Fibroblast of mammary gland (primary cell): ENCODE data around the gene NEDD4.
"Not testable (repeated sequence)": the region's sequence is repeated elsewhere in the genome, so short reads cannot be mapped to it uniquely, and the experiment has no call there.

Experiments
- DNase-seq: peaks from one replicate; pipeline ENCODE4 v3.0.0-alpha.2; 2010; ENCODE audit warnings: low read depth
- H3K4me3 ChIP-seq: 2 replicates; pipeline ENCODE4 v1.5.1; 2011; ENCODE audit warnings: low read depth, mild to moderate bottlenecking, low read length, moderate library complexity; ENCODE audit not compliant: control insufficient read depth
- TF ChIP-seq, protein P1 (sequence below): conservative IDR thresholded peaks from 2 replicates; pipeline ENCODE4 v1.5.1; 2011; ENCODE audit warnings: low read depth, low read length, inconsistent platforms; ENCODE audit not compliant: control insufficient read depth, insufficient read depth

NEDD4 gene

DNA sequence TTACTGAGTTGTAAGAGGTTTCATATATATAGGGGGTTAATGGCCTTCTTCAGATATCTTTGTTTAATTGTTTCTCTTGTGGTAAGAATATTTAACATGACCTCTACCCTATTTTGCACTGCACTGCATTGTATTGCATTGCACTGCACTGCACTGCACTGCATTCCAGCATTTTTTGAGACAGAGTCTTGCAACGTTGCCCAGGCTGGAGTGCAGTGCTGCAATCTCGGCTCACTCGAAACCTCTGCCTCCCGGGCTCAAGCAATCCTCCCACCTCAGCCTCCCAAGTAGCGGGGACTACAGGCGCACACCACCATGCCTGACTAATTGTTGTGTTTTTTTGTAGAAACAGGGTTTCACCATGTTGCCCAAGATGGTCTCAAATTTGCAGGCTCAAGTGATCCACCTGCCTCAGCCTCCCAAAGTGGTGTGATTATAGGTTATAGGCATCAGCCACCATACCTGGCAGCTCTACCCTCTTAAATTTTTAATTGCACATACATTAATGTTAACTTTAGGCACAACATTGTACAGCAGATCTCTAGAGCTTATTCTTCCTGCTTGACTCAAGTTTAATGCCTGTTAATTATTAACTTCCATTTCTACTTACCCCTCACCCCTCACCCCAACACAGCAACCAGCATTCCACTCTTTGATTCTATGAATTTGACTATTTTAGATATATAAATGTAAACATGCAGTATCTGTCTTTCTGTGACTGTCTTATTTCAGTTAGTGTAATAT, 38.4 kb downstream of the NEDD4 start:
- DNase-seq, result no peak
- TF ChIP-seq, protein P1, sequence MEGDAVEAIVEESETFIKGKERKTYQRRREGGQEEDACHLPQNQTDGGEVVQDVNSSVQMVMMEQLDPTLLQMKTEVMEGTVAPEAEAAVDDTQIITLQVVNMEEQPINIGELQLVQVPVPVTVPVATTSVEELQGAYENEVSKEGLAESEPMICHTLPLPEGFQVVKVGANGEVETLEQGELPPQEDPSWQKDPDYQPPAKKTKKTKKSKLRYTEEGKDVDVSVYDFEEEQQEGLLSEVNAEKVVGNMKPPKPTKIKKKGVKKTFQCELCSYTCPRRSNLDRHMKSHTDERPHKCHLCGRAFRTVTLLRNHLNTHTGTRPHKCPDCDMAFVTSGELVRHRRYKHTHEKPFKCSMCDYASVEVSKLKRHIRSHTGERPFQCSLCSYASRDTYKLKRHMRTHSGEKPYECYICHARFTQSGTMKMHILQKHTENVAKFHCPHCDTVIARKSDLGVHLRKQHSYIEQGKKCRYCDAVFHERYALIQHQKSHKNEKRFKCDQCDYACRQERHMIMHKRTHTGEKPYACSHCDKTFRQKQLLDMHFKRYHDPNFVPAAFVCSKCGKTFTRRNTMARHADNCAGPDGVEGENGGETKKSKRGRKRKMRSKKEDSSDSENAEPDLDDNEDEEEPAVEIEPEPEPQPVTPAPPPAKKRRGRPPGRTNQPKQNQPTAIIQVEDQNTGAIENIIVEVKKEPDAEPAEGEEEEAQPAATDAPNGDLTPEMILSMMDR, result no peak
- H3K4me3 ChIP-seq, result no peak overlapping the region

DNA sequence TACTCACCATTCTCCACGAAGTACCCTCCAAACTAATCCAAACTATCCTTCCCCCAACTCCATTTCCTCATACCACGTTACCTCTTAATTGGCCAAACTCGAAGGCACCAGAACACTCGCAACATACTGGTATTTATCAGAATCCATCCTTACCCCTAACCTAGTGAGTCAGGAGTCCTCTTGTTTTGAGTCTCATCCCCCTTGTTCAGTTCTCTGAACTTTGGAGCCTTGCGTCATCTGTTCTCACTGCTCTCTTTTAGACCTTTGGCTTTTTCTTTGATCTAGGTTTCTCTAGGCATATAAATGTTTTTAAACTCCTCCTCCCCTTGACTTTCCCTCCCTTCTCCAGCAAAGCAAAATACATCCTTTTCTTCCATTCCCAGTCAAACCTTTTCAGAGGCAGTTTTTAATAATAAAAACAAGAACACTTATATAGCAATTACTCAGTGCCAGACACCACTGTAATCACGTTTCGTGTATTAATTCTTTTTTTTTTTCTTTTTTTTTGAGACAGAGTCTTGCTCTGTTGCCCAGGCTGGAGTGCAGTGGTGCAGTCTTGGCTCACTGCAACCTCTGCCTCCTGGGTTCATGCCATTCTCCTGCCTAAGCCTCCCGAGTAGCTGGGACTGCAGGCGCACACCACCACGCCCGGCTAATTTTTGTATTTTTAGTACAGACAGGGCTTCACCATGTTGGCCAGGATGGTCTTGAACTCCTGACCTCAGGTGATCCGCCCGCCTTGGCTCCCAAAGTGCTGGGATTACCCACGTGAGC, 40.7 kb downstream of the NEDD4 start:
- not testable (repeated sequence) for H3K4me3 ChIP-seq, DNase-seq

DNA sequence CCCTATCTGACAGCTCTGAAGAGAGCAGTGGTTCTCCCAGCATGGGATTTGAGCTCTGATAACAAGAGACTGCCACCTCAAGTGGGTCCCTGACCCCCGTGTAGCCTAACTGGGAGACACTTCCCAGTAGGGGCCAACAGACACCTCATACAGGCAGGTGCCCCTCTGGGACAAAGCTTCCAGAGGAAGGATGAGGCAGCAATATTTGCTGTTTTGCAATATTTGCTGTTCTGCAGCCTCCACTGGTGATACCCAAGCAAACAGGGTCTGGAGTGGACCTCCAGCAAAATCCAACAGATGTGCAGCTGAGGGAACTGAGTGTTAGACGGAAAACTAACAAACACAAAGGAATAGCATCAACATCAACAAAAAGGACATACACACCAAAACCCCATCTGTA, 48.8 kb downstream of the NEDD4 start:
- DNase-seq, H3K4me3 ChIP-seq: not testable (repeated sequence)

DNA sequence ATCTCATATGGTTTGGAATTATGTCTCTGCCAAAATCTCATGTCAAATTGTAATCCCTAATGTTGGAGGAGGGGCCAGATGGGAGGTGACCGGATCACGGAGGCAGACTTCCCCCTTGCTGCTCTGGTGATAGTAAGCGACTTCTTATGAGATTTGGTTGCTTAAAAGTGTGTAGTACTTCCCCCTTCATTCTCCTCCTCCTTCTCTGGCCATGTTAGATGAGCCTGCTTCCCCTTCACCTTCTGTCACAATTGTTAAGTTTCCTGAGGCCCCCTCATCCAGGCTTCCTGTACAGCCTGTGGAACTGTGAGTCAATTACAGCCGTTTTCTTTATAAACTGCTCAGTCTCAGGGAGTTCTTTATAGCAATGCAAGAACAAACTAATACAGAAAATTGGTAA, 51.1 kb downstream of the NEDD4 start:
- TF ChIP-seq, protein P1, result no peak
- H3K4me3 ChIP-seq, result no peak overlapping the region
- DNase-seq, result no peak

DNA sequence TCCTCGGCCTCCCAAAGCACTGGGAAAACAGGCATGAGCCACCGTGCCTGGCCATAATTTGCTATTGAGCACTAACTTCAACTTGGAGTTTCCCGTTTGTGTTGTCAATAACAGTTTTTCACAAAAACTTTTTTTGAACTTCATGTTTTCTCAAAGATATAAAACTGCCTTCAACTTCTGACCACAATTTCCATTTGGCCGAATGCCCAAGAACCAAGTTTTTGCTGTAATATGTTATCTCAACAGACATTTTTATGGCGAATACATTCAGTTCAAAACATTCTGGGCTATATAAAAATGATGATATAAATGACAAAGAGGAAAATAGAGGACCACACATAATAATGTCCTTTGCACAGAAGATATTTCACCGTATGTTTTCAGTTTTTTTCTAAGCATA, 56.4 kb downstream of the NEDD4 start:
- peak; percentile 56 for DNase-seq
- TF ChIP-seq, protein P1, result no peak
- H3K4me3 ChIP-seq, result no peak overlapping the region

DNA sequence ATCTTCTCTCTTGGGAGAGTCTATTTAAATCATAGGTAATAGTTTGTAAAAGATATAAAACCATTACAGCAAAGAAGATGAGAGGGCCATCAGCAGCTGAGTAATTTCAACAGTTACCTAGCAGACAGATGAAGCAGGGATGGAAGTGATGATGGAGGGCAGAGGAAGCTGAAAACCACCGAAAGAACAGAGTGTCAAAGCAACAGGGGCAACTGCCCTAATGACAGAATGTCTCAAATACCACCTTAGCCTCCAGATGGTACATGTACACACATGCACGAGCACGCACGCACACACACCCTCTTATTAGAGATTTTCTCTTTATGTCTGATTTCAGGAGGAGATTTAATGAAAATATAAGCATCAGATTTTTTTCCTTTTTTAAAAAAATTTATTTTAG, 64.5 kb downstream of the NEDD4 start:
- TF ChIP-seq, protein P1, result no peak
- no peak for DNase-seq
- H3K4me3 ChIP-seq, result no peak overlapping the region

DNA sequence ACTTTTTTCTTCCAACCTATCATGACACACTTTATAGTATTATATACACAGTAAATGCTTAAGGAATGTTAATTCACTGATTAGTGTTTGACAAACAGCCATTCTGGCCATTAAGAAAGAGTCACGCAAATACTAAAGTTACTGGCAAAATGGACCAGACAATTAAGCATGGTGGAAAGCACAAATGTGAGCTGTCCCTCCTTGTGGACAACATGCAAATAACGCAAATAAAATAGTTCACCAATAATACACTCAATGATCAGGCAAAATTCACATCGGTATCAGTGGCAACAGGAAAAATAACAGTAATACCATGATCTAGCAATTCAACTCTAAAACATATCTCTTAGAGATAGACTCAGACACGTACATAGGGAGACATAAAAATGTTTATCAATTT, 71.7 kb downstream of the NEDD4 start:
- no peak overlapping the region for H3K4me3 ChIP-seq
- no peak for DNase-seq
- TF ChIP-seq, protein P1, result no peak

DNA sequence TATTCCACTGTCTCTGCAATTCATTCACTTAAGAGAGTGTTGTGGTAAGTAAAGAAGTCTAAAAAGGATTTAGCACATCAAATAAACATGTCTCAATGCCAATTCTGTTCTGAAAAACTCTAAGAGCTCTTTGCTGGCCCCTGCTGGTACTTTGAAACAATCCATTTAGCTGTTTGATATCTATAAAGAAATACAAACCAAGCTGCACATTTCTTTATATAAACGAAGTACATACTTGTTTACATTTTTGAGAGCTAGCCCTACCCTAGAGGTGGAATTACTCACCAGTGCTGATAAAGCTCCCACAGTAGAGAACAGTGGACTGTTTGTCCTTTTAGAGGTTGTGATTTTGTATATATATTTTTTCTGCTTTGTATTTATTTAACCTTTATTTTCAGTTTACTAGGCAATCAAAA, 75.5 kb downstream of the NEDD4 start:
- peak; percentile 93 for DNase-seq
- H3K4me3 ChIP-seq, result no peak overlapping the region
- TF ChIP-seq, protein P1, result peak; percentile 87
